ENCODE measurements around the gene DRAM1. TPM values are rescaled to one million over a fixed set of nuclear protein-coding genes. Genes with fewer than 3 reads are reported as not detected.

DRAM1 gene
- total and polyA plus RNA-seq, 9 of the 15 experiments (the other 6 are each of a cell fraction or from before 2014, with no cell fraction given), result 1.4 to 4.3 (median 2.7) TPM

DNA sequence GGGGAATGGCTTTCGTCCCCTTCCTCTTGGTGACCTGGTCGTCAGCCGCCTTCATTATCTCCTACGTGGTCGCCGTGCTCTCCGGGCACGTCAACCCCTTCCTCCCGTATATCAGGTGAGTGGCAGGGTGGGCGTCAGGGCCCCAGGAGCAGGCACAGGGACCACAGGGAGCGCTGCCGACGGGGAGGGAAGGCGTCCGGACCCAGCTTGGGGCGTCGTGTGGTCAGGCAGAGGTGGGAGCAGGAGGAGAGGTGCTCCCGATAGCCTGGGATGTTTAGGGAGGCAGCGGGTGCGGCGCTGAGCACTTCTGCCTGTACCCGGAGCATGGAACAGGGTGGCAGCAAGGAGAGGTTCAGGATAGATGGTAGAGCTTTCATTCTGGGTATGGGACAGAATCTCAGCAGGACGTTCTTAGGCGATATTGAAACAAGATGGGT is 444 bp downstream of the DRAM1 start (continued):
- TF ChIP-seq, protein P1, sequence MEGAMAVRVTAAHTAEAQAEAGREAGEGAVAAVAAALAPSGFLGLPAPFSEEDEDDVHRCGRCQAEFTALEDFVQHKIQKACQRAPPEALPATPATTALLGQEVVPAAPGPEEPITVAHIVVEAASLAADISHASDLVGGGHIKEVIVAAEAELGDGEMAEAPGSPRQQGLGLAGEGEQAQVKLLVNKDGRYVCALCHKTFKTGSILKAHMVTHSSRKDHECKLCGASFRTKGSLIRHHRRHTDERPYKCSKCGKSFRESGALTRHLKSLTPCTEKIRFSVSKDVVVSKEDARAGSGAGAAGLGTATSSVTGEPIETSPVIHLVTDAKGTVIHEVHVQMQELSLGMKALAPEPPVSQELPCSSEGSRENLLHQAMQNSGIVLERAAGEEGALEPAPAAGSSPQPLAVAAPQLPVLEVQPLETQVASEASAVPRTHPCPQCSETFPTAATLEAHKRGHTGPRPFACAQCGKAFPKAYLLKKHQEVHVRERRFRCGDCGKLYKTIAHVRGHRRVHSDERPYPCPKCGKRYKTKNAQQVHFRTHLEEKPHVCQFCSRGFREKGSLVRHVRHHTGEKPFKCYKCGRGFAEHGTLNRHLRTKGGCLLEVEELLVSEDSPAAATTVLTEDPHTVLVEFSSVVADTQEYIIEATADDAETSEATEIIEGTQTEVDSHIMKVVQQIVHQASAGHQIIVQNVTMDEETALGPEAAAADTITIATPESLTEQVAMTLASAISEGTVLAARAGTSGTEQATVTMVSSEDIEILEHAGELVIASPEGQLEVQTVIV (CRISPR knock-in tag; IDR thresholded peaks at IDR 0.05; ENCODE audit: borderline replicate concordance), result no peak
- TF ChIP-seq, protein P2, sequence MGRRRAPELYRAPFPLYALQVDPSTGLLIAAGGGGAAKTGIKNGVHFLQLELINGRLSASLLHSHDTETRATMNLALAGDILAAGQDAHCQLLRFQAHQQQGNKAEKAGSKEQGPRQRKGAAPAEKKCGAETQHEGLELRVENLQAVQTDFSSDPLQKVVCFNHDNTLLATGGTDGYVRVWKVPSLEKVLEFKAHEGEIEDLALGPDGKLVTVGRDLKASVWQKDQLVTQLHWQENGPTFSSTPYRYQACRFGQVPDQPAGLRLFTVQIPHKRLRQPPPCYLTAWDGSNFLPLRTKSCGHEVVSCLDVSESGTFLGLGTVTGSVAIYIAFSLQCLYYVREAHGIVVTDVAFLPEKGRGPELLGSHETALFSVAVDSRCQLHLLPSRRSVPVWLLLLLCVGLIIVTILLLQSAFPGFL (CRISPR knock-in tag; IDR thresholded peaks at IDR 0.05), result no peak
- TF ChIP-seq SP2 (IDR thresholded peaks at IDR 0.05; ENCODE audit: extremely low read depth, low read depth, low read length, poor library complexity, severe bottlenecking), result no peak
- TF ChIP-seq ZNF165 (CRISPR knock-in tag; IDR thresholded peaks at IDR 0.05; ENCODE audit: borderline replicate concordance), result 0 out of 2 replicates have a peak, but pooled peaks have one; percentile 13
- no peak for TF ChIP-seq ZBTB8A (IDR thresholded peaks at IDR 0.05; ENCODE audit: partially characterized antibody)
- 0 out of 2 replicates have a peak, but pooled peaks have one; percentile 9 for TF ChIP-seq FOXP1 (CRISPR knock-in tag; IDR thresholded peaks at IDR 0.05)
- no peak for TF ChIP-seq FIP1L1 (IDR thresholded peaks at IDR 0.05; ENCODE audit: low read depth, low read length, poor library complexity, severe bottlenecking)
- TF ChIP-seq, protein P3, sequence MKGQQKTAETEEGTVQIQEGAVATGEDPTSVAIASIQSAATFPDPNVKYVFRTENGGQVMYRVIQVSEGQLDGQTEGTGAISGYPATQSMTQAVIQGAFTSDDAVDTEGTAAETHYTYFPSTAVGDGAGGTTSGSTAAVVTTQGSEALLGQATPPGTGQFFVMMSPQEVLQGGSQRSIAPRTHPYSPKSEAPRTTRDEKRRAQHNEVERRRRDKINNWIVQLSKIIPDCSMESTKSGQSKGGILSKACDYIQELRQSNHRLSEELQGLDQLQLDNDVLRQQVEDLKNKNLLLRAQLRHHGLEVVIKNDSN (CRISPR knock-in tag; IDR thresholded peaks at IDR 0.05), result no peak
- no peak for TF ChIP-seq ZNF212 (CRISPR knock-in tag; IDR thresholded peaks at IDR 0.05)
- no peak for TF ChIP-seq MED1 (CRISPR knock-in tag; IDR thresholded peaks at IDR 0.05; ENCODE audit: borderline replicate concordance)
- TF ChIP-seq ZNF589 (CRISPR knock-in tag; IDR thresholded peaks at IDR 0.05; ENCODE audit: low read depth), result peak; percentile 25; the same call in 1 of the 2 replicates
- no peak for TF ChIP-seq HDAC3 (IDR thresholded peaks at IDR 0.05; ENCODE audit: borderline replicate concordance, partially characterized antibody)
- TF ChIP-seq DDX20 (tag; IDR thresholded peaks at IDR 0.05; ENCODE audit: low read depth), result no peak
- TF ChIP-seq, protein P4, sequence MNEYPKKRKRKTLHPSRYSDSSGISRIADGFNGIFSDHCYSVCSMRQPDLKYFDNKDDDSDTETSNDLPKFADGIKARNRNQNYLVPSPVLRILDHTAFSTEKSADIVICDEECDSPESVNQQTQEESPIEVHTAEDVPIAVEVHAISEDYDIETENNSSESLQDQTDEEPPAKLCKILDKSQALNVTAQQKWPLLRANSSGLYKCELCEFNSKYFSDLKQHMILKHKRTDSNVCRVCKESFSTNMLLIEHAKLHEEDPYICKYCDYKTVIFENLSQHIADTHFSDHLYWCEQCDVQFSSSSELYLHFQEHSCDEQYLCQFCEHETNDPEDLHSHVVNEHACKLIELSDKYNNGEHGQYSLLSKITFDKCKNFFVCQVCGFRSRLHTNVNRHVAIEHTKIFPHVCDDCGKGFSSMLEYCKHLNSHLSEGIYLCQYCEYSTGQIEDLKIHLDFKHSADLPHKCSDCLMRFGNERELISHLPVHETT (CRISPR knock-in tag; conservative IDR thresholded peaks at IDR 0.05 in 1 of 2, IDR thresholded peaks at IDR 0.05 in 1 of 2), result no peak
- TF ChIP-seq, protein P5, sequence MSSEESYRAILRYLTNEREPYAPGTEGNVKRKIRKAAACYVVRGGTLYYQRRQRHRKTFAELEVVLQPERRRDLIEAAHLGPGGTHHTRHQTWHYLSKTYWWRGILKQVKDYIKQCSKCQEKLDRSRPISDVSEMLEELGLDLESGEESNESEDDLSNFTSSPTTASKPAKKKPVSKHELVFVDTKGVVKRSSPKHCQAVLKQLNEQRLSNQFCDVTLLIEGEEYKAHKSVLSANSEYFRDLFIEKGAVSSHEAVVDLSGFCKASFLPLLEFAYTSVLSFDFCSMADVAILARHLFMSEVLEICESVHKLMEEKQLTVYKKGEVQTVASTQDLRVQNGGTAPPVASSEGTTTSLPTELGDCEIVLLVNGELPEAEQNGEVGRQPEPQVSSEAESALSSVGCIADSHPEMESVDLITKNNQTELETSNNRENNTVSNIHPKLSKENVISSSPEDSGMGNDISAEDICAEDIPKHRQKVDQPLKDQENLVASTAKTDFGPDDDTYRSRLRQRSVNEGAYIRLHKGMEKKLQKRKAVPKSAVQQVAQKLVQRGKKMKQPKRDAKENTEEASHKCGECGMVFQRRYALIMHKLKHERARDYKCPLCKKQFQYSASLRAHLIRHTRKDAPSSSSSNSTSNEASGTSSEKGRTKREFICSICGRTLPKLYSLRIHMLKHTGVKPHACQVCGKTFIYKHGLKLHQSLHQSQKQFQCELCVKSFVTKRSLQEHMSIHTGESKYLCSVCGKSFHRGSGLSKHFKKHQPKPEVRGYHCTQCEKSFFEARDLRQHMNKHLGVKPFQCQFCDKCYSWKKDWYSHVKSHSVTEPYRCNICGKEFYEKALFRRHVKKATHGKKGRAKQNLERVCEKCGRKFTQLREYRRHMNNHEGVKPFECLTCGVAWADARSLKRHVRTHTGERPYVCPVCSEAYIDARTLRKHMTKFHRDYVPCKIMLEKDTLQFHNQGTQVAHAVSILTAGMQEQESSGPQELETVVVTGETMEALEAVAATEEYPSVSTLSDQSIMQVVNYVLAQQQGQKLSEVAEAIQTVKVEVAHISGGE (CRISPR knock-in tag; IDR thresholded peaks at IDR 0.05), result no peak
- TF ChIP-seq NCOR1 (IDR thresholded peaks at IDR 0.05), result no peak
- TF ChIP-seq NEUROD1 (IDR thresholded peaks at IDR 0.05; ENCODE audit: borderline replicate concordance, low read depth, low read length, partially characterized antibody), result no peak

Data from K562 (cell line).